Astrocyte of the spinal cord (primary cell): Measurements from ENCODE around the gene PRKCD.

Source experiments
- DNase-seq: peaks from one replicate; pipeline ENCODE4 v3.0.0; 2011; ENCODE audit warnings: low read depth, low spot score
- H3K4me3 ChIP-seq: 2 replicates; pipeline ENCODE4 v1.5.1; 2011; ENCODE audit warnings: low read depth, mild to moderate bottlenecking, low read length, moderate library complexity
- CTCF ChIP-seq: IDR thresholded peaks from 2 replicates; pipeline ENCODE4 v1.5.1; 2012; ENCODE audit warnings: low read depth, mild to moderate bottlenecking, low read length, inconsistent platforms
- in situ Hi-C: cut with HindIII; loops from 2 replicates; pipeline ENCODE4 v1.10.0; 2017; ENCODE audit warnings: low sequenced_read_pairs

The PRKCD gene

DNA sequence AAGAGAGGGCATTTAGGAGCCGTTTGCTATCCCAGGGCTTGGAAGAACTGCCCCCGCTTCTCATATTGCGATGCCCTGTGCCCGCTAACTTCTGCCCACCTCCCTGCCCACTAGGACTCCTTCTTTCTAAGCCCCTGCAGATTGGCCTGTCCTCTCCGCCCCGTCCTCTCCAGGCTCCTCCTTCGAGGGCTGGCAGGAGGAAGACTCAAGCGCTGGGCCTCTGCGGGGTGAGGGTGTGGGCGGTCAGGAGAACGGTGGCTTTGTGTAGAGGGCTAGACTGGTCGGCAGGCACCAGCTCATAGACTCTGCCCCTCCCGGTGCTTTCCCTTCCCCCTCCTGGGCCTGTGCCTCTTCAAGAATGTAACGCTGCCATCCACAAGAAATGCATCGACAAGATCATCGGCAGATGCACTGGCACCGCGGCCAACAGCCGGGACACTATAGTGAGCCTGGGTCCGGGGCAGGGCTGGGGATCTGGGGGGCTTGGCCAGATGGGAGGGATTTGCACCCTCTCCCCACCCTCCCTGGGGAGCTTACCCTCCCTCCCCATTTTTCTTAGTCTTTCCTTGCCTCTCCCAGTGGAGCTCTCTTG is 21.9 kb downstream of the PRKCD start:
- in situ Hi-C loops: no loop called here
- no peak for DNase-seq
- no peak for TF ChIP-seq CTCF
- no peak overlapping the region for H3K4me3 ChIP-seq

DNA sequence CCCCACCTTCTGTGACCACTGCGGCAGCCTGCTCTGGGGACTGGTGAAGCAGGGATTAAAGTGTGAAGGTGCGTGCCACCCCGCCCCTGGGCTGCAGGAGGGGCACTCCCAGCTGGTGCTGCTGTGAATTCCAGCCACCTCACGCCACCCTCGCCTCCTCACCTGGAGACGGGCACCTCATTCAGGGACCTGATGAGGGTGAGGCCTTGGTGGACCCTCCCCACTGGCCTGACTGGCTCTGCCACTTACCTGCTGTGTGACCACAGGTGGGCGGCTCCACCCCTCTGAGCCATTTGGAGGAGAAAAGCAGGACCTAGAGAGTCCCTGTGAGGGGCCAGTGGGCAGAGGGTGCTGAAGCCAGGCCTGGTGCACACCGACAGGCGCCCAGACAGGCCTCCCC is 22.5 kb downstream of the PRKCD start:
- H3K4me3 ChIP-seq: no peak overlapping the region
- in situ Hi-C loops: no loop called here
- no peak for TF ChIP-seq CTCF
- no peak for DNase-seq

DNA sequence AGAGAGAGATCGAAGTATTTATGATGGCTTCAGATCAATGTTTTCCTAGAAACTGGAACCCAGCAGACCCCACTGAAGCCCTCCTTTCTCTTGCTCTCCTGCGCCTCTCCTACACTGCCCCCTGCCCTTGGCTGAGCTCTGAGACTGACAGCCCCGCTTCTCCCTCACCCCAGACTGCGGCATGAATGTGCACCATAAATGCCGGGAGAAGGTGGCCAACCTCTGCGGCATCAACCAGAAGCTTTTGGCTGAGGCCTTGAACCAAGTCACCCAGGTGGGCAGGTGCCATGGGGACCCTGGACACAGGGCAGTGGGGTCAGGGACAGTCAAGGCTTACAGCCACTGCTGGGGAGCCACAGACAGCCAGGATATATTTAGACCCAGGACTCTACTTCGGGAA is 23.7 kb downstream of the PRKCD start:
- in situ Hi-C loops: no loop called here
- no peak for DNase-seq
- no peak for TF ChIP-seq CTCF
- no peak overlapping the region for H3K4me3 ChIP-seq

DNA sequence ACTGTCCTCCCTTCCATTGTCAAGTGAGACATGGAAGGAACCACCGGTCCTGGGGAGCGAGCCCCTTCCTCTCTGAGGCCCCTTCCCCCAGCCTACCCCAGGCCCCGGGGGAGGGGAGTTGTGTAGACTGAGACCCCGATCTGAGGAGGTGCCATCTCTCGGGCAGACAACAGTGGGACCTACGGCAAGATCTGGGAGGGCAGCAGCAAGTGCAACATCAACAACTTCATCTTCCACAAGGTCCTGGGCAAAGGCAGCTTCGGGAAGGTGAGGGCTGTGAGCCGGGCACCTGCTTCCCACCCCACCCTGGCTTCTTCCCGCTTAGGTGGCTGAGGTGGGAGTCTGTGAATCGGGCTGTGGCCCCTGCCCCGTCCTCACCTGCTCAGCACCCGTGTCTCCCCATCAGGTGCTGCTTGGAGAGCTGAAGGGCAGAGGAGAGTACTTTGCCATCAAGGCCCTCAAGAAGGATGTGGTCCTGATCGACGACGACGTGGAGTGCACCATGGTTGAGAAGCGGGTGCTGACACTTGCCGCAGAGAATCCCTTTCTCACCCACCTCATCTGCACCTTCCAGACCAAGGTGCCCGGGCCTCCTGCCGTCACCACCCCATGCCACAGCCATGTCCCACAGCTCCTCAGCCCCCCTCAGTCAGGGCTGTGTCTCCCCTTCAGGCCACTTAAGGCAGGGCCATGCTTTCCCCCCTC is 24.9 kb downstream of the PRKCD start:
- TF ChIP-seq CTCF: no peak
- DNase-seq: no peak
- in situ Hi-C loops: no loop called here

DNA sequence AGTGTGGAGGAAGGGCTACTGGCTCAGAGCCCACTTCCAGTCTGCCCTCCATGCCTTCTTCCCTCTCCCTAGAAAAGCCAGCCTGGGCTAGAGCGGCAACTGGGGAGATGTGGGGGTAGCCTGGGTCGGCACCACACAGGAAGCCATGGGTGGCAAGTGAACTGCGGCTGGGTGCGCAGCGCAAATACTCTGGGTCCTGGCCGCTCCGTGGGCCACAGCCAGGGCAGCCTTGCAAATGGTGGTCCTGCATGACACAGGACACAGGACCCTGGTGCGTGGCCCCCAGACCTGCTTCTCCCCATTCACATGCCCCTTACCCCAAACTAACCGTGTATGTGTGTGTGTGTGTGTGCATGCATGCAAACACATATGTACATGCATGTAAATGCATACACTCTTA is 25.7 kb downstream of the PRKCD start:
- no peak for DNase-seq
- TF ChIP-seq CTCF: no peak
- no peak overlapping the region for H3K4me3 ChIP-seq
- in situ Hi-C loops: no loop called here

More for the DNA sequence above, 24.9 kb downstream of the PRKCD start:
- no peak overlapping the region for H3K4me3 ChIP-seq

DNA sequence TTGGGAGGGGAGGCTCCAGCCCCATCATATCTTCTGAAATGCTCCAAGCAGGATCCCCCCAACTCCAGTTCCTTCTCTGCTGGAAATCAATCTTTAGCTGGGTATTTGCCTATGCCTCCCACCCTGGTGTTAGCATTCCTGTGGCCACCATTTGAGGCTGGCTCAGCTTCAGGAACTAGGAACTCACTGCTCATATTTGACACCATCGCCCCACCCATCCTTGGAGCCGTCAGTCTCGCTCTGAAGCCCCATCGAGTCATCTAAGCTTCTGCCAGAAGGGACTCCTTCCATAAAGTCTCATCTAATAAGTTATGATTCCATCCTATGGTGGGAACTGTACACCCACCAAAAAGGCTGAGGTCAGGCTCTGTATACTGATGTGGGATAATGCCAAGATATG is 26.4 kb downstream of the PRKCD start:
- TF ChIP-seq CTCF: no peak
- DNase-seq: peak; percentile 26
- in situ Hi-C loops: no loop called here

More for the DNA sequence above, 26.4 kb downstream of the PRKCD start:
- no peak overlapping the region for H3K4me3 ChIP-seq
